HFF-Myc (cell line): ENCODE data around the gene SPRY2.
"Not testable (repeated sequence)": the region's sequence is repeated elsewhere in the genome, so short reads cannot be mapped to it uniquely, and the experiment has no call there.

Experiments
- DNase-seq: peaks from one replicate; pipeline ENCODE4 v3.0.0-alpha.2; 2011; ENCODE audit warnings: low read depth; ENCODE audit errors: extremely low read depth
- H3K4me3 ChIP-seq: replicated peaks from 2 replicates; pipeline ENCODE4 v1.5.1; 2011; ENCODE audit warnings: low read depth, mild to moderate bottlenecking, control low read depth, low read length
- CTCF ChIP-seq: IDR thresholded peaks from 2 replicates; pipeline ENCODE4 v1.5.1; 2012; ENCODE audit warnings: mild to moderate bottlenecking, low read depth, low read length, control low read depth; ENCODE audit errors: missing control alignments

SPRY2 gene

GRCh38 chr13:80348750-80349149 lies 7.8 kb upstream of the SPRY2 start:
- H3K4me3 ChIP-seq, result no peak overlapping the region
- no peak for DNase-seq
- no peak for TF ChIP-seq CTCF

- TF ChIP-seq CTCF, result no peak
- DNase-seq, result no peak
- H3K4me3 ChIP-seq, result no peak overlapping the region
These were observed 7.4 kb upstream of the SPRY2 start for GRCh38 chr13:80348314-80348713.

GRCh38 chr13:80345771-80346510 lies 5.0 kb upstream of the SPRY2 start:
- no peak for DNase-seq
- H3K4me3 ChIP-seq, result no peak overlapping the region
- TF ChIP-seq CTCF, result no peak

- not testable (repeated sequence) for DNase-seq
These were observed 3.1 kb upstream of the SPRY2 start for GRCh38 chr13:80344032-80344431.

GRCh38 chr13:80342471-80343371 lies 1.8 kb upstream of the SPRY2 start:
- no peak for DNase-seq
- TF ChIP-seq CTCF, result peak; percentile 95
- peak overlapping the region; percentile 81 for H3K4me3 ChIP-seq

More at GRCh38 chr13:80344032-80344431, 3.1 kb upstream of the SPRY2 start:
- H3K4me3 ChIP-seq, result not testable (repeated sequence)

GRCh38 chr13:80341756-80342370 lies 937 bp upstream of the SPRY2 start:
- TF ChIP-seq CTCF, result no peak
- peak overlapping the region; percentile 81 for H3K4me3 ChIP-seq
- no peak for DNase-seq

- DNase-seq, result no peak
- peak overlapping the region; percentile 81 for H3K4me3 ChIP-seq
- TF ChIP-seq CTCF, result no peak
These were observed 250 bp downstream of the SPRY2 start for GRCh38 chr13:80340651-80341100.
